ENCODE measurements around the gene NANOS2. TPM values are rescaled to one million over a fixed set of nuclear protein-coding genes. Genes with fewer than 3 reads are reported as not detected.

NANOS2 gene
- total RNA-seq, 1 donor from 2014 or later = not detected

GRCh38 chr19:45889210-45889885 is 25.2 kb downstream of the NANOS2 start:
- H3K27me3 Mint-ChIP-seq (ENCODE audit: insufficient read depth, low read depth) = peaks cover 8% of the 10 kb centered on the region

GRCh38 chr19:45887200-45887710 is 27.3 kb downstream of the NANOS2 start:
- Histone ChIP-seq H3K9me3 (ENCODE audit: low read depth) (no peaks in the 10 kb centered on the region), H2AFZ (replicated peaks) (peak overlapping the region; percentile 89), H3K4me2 (peak overlapping the region; percentile 82), H3K36me3 (no peaks in the 10 kb centered on the region), H4K20me1 (ENCODE audit: low read depth) (peaks cover 27% of the 10 kb centered on the region), H3K79me2 (ENCODE audit: low read depth) (peaks cover 21% of the 10 kb centered on the region), H3F3A (ENCODE audit: low read depth) (peaks cover 40% of the 10 kb centered on the region), H3K4me1 (peaks cover 15% of the 10 kb centered on the region), H3K9ac (peak overlapping the region; percentile 76), H3K27me3 (no peaks in the 10 kb centered on the region), H3K27ac (peak overlapping the region; percentile 67), H3K4me3 (peak overlapping the region; percentile 70)
- Mint-ChIP-seq H3K27ac (peak overlapping the region; percentile 97), H3K36me3 (peaks cover 8% of the 10 kb centered on the region), H3K27me3 (ENCODE audit: insufficient read depth, low read depth) (peaks cover 10% of the 10 kb centered on the region), H3K4me1 (peaks cover 28% of the 10 kb centered on the region), H3K4me3 (peak overlapping the region; percentile 98), H3K9me3 (no peaks in the 10 kb centered on the region)
- peak; percentile 48 for DNase-seq (ENCODE audit: low spot score)
- no peak for TF ChIP-seq EZH2phosphoT487 (IDR thresholded peaks at IDR 0.05)
- TF ChIP-seq CTCF (IDR thresholded peaks at IDR 0.05) = no peak
- no peak for TF ChIP-seq EZH2 (IDR thresholded peaks at IDR 0.05)

More at GRCh38 chr19:45889210-45889885, 25.2 kb downstream of the NANOS2 start:
- Histone ChIP-seq H3K36me3 (no peaks in the 10 kb centered on the region), H2AFZ (replicated peaks) (no peak overlapping the region), H4K20me1 (ENCODE audit: low read depth) (peaks cover 13% of the 10 kb centered on the region), H3K4me3 (no peak overlapping the region), H3K27ac (no peak overlapping the region), H3K9me3 (ENCODE audit: low read depth) (no peaks in the 10 kb centered on the region), H3K4me2 (no peak overlapping the region), H3K79me2 (ENCODE audit: low read depth) (peaks cover 13% of the 10 kb centered on the region), H3F3A (ENCODE audit: low read depth) (peaks cover 31% of the 10 kb centered on the region), H3K27me3 (no peaks in the 10 kb centered on the region), H3K4me1 (peaks cover 6% of the 10 kb centered on the region), H3K9ac (no peak overlapping the region)
- no peaks in the 10 kb centered on the region for H3K9me3 Mint-ChIP-seq
- H3K36me3 Mint-ChIP-seq = peaks cover 4% of the 10 kb centered on the region
- DNase-seq (ENCODE audit: low spot score) = no peak
- no peak for TF ChIP-seq EZH2 (IDR thresholded peaks at IDR 0.05)
- no peak for TF ChIP-seq EZH2phosphoT487 (IDR thresholded peaks at IDR 0.05)
- no peak overlapping the region for H3K27ac Mint-ChIP-seq
- no peak overlapping the region for H3K4me3 Mint-ChIP-seq
- peaks cover 16% of the 10 kb centered on the region for H3K4me1 Mint-ChIP-seq

- Histone ChIP-seq H3K4me1 (peaks cover 21% of the 10 kb centered on the region), H3K4me2 (peak overlapping the region; percentile 82), H4K20me1 (ENCODE audit: low read depth) (peaks cover 27% of the 10 kb centered on the region), H3K9me3 (ENCODE audit: low read depth) (no peaks in the 10 kb centered on the region), H3K79me2 (ENCODE audit: low read depth) (peaks cover 21% of the 10 kb centered on the region), H3F3A (ENCODE audit: low read depth) (peaks cover 44% of the 10 kb centered on the region), H2AFZ (replicated peaks) (peak overlapping the region; percentile 89), H3K27ac (peak overlapping the region; percentile 67), H3K36me3 (no peaks in the 10 kb centered on the region), H3K27me3 (no peaks in the 10 kb centered on the region), H3K4me3 (peak overlapping the region; percentile 70), H3K9ac (peak overlapping the region; percentile 76)
- Mint-ChIP-seq H3K4me1 (peaks cover 28% of the 10 kb centered on the region), H3K36me3 (peaks cover 8% of the 10 kb centered on the region), H3K27me3 (ENCODE audit: insufficient read depth, low read depth) (peaks cover 11% of the 10 kb centered on the region), H3K4me3 (peak overlapping the region; percentile 98), H3K27ac (peak overlapping the region; percentile 97), H3K9me3 (no peaks in the 10 kb centered on the region)
- peak; percentile 97 for DNase-seq (ENCODE audit: low spot score)
- no peak for TF ChIP-seq EZH2phosphoT487 (IDR thresholded peaks at IDR 0.05)
- no peak for TF ChIP-seq CTCF (IDR thresholded peaks at IDR 0.05)
- TF ChIP-seq EZH2 (IDR thresholded peaks at IDR 0.05) = no peak
Observed at GRCh38 chr19:45886427-45887199, 28.0 kb downstream of the NANOS2 start.
